A549 (cell line): ENCODE results near the gene CACNG6. TPM values are rescaled to one million over a fixed set of nuclear protein-coding genes. Genes with fewer than 3 reads are reported as not detected.
A peak's percentile ranks its signal among the peaks of the same experiment; 100 is the strongest.
"Not testable (repeated sequence)": the region's sequence is repeated elsewhere in the genome, so short reads cannot be mapped to it uniquely, and the experiment has no call there.

Experiments
- ATAC-seq, 2 experiments: fragments of 200-7000 bp in 1 of 2; fragments of >200 bp in 1 of 2; cut with Nextera tagmentation in 1 of 2; cut with Tn5 transposase in 1 of 2; 3 replicates each; pipeline versions ENCODE4 v1.8.0 to v1.9.1; 2018 to 2020; ENCODE audit warnings: mild to moderate bottlenecking in 1 of 2, moderate library complexity in 1 of 2
- CTCF ChIA-PET: fragments of 300-600 bp; sonication (Branson Sonifier 250); formaldehyde crosslinking; extraction: SDS; loops from one replicate; lab custom pipeline; 2021; ENCODE audit warnings: antibody characterized with exemption, inconsistent platforms; lab: Yijun Ruan, JAX
- POLR2A ChIA-PET: fragments of 350-600 bp; formaldehyde crosslinking; extraction: SDS; loops from one replicate; lab custom pipeline; 2021; ENCODE audit warnings: antibody characterized with exemption, inconsistent platforms; lab: Yijun Ruan, JAX
- DNase-seq, 2 experiments: peaks; one replicate each; pipeline versions ENCODE4 v3.0.0 to v3.0.0-alpha.2; 2011 to 2016; ENCODE audit warnings: low read depth in 1 of 2, low spot score in 1 of 2
- FAIRE-seq: peaks from 2 replicates; lab custom pipeline; 2011; peaks lifted over from hg19 to GRCh38; lab: Jason Lieb, UNC
- H3K27ac ChIP-seq, 2 experiments: fragments of >200 bp; sonication (Bioruptor Twin); formaldehyde crosslinking; 3 replicates each; pipeline ENCODE4 v1.5.1; 2016 to 2017
- H3K4me1 ChIP-seq: fragments of >200 bp; sonication (Bioruptor Twin); formaldehyde crosslinking; 3 replicates; pipeline ENCODE4 v1.6.1; 2016
- H3K4me2 ChIP-seq: fragments of >200 bp; sonication (Bioruptor Twin); formaldehyde crosslinking; 3 replicates; pipeline ENCODE4 v1.6.1; 2016
- H3K4me3 ChIP-seq: fragments of >200 bp; sonication (Bioruptor Twin); formaldehyde crosslinking; 3 replicates; pipeline ENCODE4 v1.5.1; 2016
- H3K9me3 ChIP-seq: fragments of >200 bp; sonication (Bioruptor Twin); formaldehyde crosslinking; 3 replicates; pipeline ENCODE4 v1.6.1; 2016
- CBX8 ChIP-seq: fragments of 200-600 bp; sonication (generic); IDR thresholded peaks from 2 replicates; pipeline ENCODE4 v1.6.1; 2016
- CHD2 ChIP-seq: fragments of 150-350 bp; IDR thresholded peaks from 2 replicates; pipeline ENCODE4 v1.6.1; 2014; ENCODE audit warnings: low read length; ENCODE audit not compliant: partially characterized antibody
- FOSL2 ChIP-seq, 2 experiments: fragments of 450-650 bp in 1 of 2; fragments of >200 bp in 1 of 2; sonication (Bioruptor Twin) in 1 of 2; formaldehyde crosslinking; IDR thresholded peaks; 2 replicates each; pipeline versions ENCODE4 v1.5.0 to v1.6.1; 2016 to 2020; ENCODE audit warnings: mild to moderate bottlenecking in 1 of 2, moderate library complexity in 1 of 2
- JUN ChIP-seq, 2 experiments: fragments of >200 bp; sonication (Bioruptor Twin); formaldehyde crosslinking; IDR thresholded peaks; 2 replicates in 1 of 2; 3 replicates in 1 of 2; pipeline ENCODE4 v1.6.1; 2016 to 2017
- KDM5A ChIP-seq: fragments of 200-600 bp; sonication (generic); IDR thresholded peaks from 2 replicates; pipeline ENCODE4 v1.6.1; 2016; ENCODE audit warnings: antibody characterized with exemption, mild to moderate bottlenecking
- NPAS2 ChIP-seq: fragments of 250-450 bp; sonication (Bioruptor Pico); IDR thresholded peaks from 2 replicates; pipeline ENCODE4 v1.8.0; 2022; ENCODE audit warnings: mild to moderate bottlenecking, moderate library complexity, borderline replicate concordance
- PHF8 ChIP-seq: fragments of 200-600 bp; sonication (generic); IDR thresholded peaks from 2 replicates; pipeline ENCODE4 v1.6.1; 2016; ENCODE audit warnings: low read depth, mild to moderate bottlenecking, antibody characterized with exemption, moderate library complexity, borderline replicate concordance
- POLR2A ChIP-seq: IDR thresholded peaks from 2 replicates; pipeline ENCODE4 v1.6.1; 2012; ENCODE audit warnings: mild to moderate bottlenecking, low read length
- RAD21 ChIP-seq, 2 experiments: fragments of >200 bp in 1 of 2; sonication (Bioruptor Twin) in 1 of 2; formaldehyde crosslinking in 1 of 2; IDR thresholded peaks in 1 of 2; conservative IDR thresholded peaks in 1 of 2; 2 replicates in 1 of 2; 3 replicates in 1 of 2; pipeline ENCODE4 v1.6.1; 2012 to 2018; ENCODE audit warnings: inconsistent platforms in 1 of 2
- RCOR1 ChIP-seq: fragments of 150-350 bp; IDR thresholded peaks from 2 replicates; pipeline ENCODE4 v1.6.1; 2014; ENCODE audit warnings: antibody characterized with exemption, low read length, low read depth
- WGBS: methylation state at CpG from one replicate; pipeline ENCODE4 v1.1.6; 2017; ENCODE audit errors: missing lambda C conversion rate; 5-methylcytosine and 5-hydroxymethylcytosine counted together
- polyA plus RNA-seq, 4 experiments: library from polyadenylated mRNA; depleted of rRNA in 3 of 4; stranded (reverse); fragments of >200 nt; fragmentation: RNase III in 1 of 4; extraction: RNeasy Plus Mini Kit Qiagen cat#74134 plus additional on column Dnase treatment in 1 of 4; gene quantifications; 2 replicates in 3 of 4; 3 replicates in 1 of 4; pipeline ENCODE4 v1.2.3, GENCODE V29; 2011 to 2017
- TF ChIP-seq, protein P1 (sequence below): fragments of >200 bp; sonication (Bioruptor Twin); formaldehyde crosslinking; IDR thresholded peaks from 3 replicates; pipeline ENCODE4 v1.6.1; 2016
- TF ChIP-seq, protein P2 (sequence below): IDR thresholded peaks from 2 replicates; pipeline ENCODE4 v1.6.1; 2012
- TF ChIP-seq, protein P3 (sequence below): fragments of 200-600 bp; sonication (generic); IDR thresholded peaks from 2 replicates; pipeline ENCODE4 v1.6.1; 2016; ENCODE audit warnings: antibody characterized with exemption, mild to moderate bottlenecking, moderate library complexity
- TF ChIP-seq, protein P4 (sequence below): fragments of 450-650 bp; IDR thresholded peaks from 2 replicates; pipeline ENCODE4 v1.6.1; 2014; ENCODE audit warnings: antibody characterized with exemption

The CACNG6 gene
- polyA plus RNA-seq, 2 of the 4 experiments (the other 2 are of a cell fraction): 7.3 to 16.2 TPM

DNA sequence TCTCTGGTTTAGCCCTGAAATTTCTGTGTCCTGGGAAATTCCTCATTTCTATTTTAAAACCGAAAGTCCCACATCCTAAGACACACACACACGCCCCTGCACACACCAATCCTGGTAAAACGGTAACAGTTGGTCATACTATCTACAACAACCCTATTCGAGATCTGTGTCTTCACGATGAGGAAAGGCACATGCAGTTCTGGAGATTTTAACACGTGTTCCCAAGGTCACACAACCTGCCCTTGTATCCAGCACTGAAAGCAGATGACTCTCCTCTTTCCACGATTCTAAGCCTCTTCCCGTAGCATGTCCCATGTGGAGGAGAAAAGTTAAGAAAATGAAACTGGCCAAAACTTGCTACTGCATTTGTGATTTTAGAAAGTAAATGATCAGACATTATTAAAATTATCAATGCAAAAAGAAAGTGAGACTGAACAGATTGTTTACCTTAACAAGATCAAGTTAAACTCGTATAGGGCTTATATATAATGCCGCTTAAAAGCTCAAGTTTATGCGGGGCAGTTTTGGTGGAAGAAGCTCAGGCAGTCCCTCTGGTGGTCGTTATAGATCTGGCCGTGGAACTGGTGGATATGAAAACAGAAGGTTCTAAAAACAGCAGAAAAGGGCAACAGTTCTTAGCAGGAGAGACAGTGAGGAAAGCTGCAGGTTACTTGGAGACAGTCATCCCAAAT lies 39.6 kb downstream of the CACNG6 start (continued):
- TF ChIP-seq, protein P1, sequence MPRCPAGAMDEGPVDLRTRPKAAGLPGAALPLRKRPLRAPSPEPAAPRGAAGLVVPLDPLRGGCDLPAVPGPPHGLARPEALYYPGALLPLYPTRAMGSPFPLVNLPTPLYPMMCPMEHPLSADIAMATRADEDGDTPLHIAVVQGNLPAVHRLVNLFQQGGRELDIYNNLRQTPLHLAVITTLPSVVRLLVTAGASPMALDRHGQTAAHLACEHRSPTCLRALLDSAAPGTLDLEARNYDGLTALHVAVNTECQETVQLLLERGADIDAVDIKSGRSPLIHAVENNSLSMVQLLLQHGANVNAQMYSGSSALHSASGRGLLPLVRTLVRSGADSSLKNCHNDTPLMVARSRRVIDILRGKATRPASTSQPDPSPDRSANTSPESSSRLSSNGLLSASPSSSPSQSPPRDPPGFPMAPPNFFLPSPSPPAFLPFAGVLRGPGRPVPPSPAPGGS: no peak
- TF ChIP-seq RAD21 (conservative IDR thresholded peaks at IDR 0.05 in 1 of 2, IDR thresholded peaks at IDR 0.05 in 1 of 2) (peak; percentile 58 to 59), KDM5A (no peak), POLR2A (no peak), CHD2 (no peak), NPAS2 (no peak), PHF8 (no peak), JUN (IDR thresholded peaks at IDR 0.05) (no peak), CBX8 (no peak)
- TF ChIP-seq, protein P2, sequence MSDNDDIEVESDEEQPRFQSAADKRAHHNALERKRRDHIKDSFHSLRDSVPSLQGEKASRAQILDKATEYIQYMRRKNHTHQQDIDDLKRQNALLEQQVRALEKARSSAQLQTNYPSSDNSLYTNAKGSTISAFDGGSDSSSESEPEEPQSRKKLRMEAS: 0 out of 2 replicates have a peak, but pooled peaks have one; percentile 30
- TF ChIP-seq, protein P3, sequence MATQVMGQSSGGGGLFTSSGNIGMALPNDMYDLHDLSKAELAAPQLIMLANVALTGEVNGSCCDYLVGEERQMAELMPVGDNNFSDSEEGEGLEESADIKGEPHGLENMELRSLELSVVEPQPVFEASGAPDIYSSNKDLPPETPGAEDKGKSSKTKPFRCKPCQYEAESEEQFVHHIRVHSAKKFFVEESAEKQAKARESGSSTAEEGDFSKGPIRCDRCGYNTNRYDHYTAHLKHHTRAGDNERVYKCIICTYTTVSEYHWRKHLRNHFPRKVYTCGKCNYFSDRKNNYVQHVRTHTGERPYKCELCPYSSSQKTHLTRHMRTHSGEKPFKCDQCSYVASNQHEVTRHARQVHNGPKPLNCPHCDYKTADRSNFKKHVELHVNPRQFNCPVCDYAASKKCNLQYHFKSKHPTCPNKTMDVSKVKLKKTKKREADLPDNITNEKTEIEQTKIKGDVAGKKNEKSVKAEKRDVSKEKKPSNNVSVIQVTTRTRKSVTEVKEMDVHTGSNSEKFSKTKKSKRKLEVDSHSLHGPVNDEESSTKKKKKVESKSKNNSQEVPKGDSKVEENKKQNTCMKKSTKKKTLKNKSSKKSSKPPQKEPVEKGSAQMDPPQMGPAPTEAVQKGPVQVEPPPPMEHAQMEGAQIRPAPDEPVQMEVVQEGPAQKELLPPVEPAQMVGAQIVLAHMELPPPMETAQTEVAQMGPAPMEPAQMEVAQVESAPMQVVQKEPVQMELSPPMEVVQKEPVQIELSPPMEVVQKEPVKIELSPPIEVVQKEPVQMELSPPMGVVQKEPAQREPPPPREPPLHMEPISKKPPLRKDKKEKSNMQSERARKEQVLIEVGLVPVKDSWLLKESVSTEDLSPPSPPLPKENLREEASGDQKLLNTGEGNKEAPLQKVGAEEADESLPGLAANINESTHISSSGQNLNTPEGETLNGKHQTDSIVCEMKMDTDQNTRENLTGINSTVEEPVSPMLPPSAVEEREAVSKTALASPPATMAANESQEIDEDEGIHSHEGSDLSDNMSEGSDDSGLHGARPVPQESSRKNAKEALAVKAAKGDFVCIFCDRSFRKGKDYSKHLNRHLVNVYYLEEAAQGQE: no peak

DNA sequence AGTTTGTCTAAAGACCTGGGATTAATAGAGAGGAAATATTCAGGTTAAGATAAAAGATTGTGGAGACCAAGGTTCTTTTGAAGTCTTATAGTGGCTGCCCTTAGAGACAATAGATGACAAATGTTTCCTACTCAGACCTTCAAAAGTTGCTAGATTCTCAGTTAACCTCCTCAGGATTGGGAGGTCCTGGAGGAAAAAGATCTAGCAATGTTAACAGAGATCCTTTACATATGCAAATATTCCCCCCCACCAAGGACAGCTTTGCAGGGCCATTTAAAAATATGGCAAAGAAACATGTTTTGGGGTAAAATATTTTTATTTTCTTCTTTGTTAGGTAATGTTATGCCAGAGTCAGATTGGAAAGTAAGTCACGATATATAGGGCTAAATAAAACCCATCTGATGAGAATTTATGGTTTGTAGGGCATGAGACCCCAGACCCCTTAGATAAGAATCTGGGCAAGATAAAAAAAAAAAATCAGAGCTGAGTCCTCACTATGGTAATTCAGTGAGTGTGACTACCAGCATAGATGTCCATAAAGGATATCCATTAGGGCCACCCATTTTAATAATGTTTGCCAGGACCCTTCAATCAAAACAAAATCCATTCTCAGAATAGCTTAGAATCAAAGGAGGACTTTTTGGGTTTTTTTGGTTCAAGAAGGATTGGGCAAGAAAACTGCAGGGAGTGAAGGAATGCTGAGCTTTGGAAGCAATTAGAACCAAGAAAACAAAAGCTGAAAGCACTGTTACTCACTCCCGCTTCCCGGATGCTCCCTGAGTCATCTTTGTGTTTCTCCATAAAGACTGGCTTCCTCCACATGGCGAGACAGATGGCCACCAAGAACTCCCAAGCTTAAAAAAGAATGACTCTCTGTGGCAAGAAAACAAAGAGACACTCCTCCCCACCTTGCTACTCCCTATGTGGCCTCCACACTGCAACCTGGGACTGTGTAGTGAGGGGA lies 44.1 kb downstream of the CACNG6 start:
- ATAC-seq (peak; percentile 65 to 88), DNase-seq (peak in 1 of 2 experiments; percentile 52), FAIRE-seq (no peak)
- H3K27ac ChIP-seq: peak overlapping the region; percentile 36 to 59; a peak in 5 of 6 replicates
- H3K4me1 ChIP-seq: peaks cover 9% of the 10 kb centered on the region
- H3K4me2 ChIP-seq: peak overlapping the region; percentile 51
- no peak for TF ChIP-seq RCOR1
- TF ChIP-seq, protein P3: no peak
- no peak for TF ChIP-seq FOSL2 (IDR thresholded peaks at IDR 0.05)
- TF ChIP-seq FOSL2 (CRISPR knock-in tag; IDR thresholded peaks at IDR 0.05): peak; percentile 58; the same call in 1 of the 2 replicates
- TF ChIP-seq, protein P4, sequence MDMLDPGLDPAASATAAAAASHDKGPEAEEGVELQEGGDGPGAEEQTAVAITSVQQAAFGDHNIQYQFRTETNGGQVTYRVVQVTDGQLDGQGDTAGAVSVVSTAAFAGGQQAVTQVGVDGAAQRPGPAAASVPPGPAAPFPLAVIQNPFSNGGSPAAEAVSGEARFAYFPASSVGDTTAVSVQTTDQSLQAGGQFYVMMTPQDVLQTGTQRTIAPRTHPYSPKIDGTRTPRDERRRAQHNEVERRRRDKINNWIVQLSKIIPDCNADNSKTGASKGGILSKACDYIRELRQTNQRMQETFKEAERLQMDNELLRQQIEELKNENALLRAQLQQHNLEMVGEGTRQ: no peak
- TF ChIP-seq, protein P2: 0 out of 2 replicates have a peak, but pooled peaks have one; percentile 38
- WGBS: 35% methylated on average over 4 of the region's 4 CpGs
- H3K9me3 ChIP-seq: no peaks in the 10 kb centered on the region
- no peak overlapping the region for H3K4me3 ChIP-seq
- CTCF ChIA-PET: interaction anchor here (0.6 to 3.6 kb wide), 10 partner anchors 9 to 245 kb away, joined by 3 to 37 read pairs (median 4); partner anchors contain the start of gene OSCAR
- POLR2A ChIA-PET: interaction anchor here (1.2 kb wide), 1 partner anchor 55 kb away, joined by 5 read pairs; no protein-coding TSS in a partner anchor

DNA sequence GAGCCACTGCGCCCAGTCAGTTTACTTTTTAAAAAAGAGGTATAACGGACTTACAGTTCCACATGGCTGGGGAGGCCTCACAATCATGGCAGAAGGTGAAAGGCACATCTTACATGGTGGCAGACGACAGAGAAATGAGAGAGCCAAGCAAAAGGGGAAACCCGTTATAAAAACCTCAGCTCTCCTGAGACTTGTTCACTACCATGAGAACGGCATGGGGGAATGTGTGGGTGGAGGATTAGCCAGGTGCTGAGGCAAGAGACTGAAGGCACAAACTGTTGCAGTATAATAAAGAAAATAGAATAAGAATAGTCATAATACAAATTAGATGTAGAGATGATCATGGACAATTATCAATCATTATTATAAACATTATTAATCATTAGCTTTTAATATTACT lies 45.1 kb downstream of the CACNG6 start:
- 84% methylated on average over 5 of the region's 5 CpGs for WGBS
- FAIRE-seq, ATAC-seq, H3K9me3 ChIP-seq, H3K4me2 ChIP-seq, H3K4me3 ChIP-seq, DNase-seq, H3K27ac ChIP-seq, H3K4me1 ChIP-seq: not testable (repeated sequence)
- CTCF ChIA-PET: interaction anchor here (0.9 to 3.6 kb wide), 5 partner anchors 11 to 228 kb away, joined by 3 to 37 read pairs (median 3); partner anchors contain the start of gene OSCAR
- POLR2A ChIA-PET: interaction anchor here (1.2 kb wide), 1 partner anchor 56 kb away, joined by 5 read pairs; no protein-coding TSS in a partner anchor
